ENCODE measurements around the gene TXNDC12. TPM values are rescaled to one million over a fixed set of nuclear protein-coding genes. Genes with fewer than 3 reads are reported as not detected.

The TXNDC12 gene
- total and polyA plus RNA-seq, 9 of the 15 experiments (the other 6 are each of a cell fraction or from before 2014, with no cell fraction given), result 17.0 to 60.8 (median 37.8) TPM

DNA sequence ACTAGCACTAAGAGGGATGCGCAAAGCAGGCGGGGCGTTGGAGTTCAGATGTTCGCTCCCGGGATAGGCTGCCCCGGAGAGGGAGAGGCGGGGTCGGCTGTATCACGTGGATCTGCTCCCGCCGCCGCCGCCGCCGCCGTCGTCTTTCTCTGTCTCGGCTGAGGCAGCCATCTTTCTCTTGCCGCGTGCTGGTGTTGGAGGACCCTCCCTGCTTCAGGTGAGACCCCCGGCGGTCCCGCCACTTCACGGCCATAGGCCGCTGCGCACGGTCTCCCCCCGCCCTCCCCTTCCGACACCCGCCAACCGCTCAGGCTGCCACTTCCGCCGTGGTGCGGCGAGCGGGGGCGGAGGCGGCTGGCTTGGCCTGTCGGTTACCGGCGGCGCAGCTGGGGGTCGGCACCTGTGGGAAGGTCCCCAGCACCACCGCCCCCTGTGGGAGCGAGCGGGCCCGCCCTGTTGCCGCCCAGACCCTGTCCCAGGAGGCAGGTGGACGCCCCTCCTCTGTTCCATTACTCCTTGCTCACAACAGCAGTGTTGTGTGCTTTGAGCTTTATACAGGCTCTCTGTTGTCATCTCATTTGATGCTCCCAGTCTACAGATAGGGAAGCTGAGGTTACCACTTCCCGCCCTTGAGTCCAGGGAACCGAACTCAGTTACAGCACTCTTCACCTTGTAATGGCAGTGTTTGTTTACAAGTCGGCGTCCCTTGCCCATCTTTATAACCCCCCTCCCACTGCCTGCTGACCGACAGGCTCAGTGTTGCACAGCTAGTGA is 1.4 kb upstream of the TXNDC12 start, which contains the start of gene BTF3L4 (continued):
- TF ChIP-seq NCOA6 (IDR thresholded peaks at IDR 0.05) (no peak), E2F4 (CRISPR knock-in tag; IDR thresholded peaks at IDR 0.05; ENCODE audit: low read depth) (0 out of 2 replicates have a peak, but pooled peaks have one; percentile 11), PKNOX1 (IDR thresholded peaks at IDR 0.05) (peak; percentile 45; the same call in 1 of the 2 replicates), BRD9 (IDR thresholded peaks at IDR 0.05; ENCODE audit: low read depth, partially characterized antibody) (no peak), ZBTB43 (CRISPR knock-in tag; IDR thresholded peaks at IDR 0.05) (0 out of 2 replicates have a peak, but pooled peaks have one; percentile 23), MLLT1 (IDR thresholded peaks at IDR 0.05) (peak in 1 of 2 experiments; percentile 54; a peak in 1 of 4 replicates), ATF3 (IDR thresholded peaks at IDR 0.05) (no peak), ATF3 (CRISPR knock-in tag; conservative IDR thresholded peaks at IDR 0.05) (no peak), RBM15 (IDR thresholded peaks at IDR 0.05; ENCODE audit: insufficient read depth, low read length) (0 out of 2 replicates have a peak, but pooled peaks have one; percentile 35), PHB2 (IDR thresholded peaks at IDR 0.05; ENCODE audit: low read depth) (no peak; the same call in 1 of the 2 replicates), RREB1 (CRISPR knock-in tag; IDR thresholded peaks at IDR 0.05) (no peak), RBBP5 (IDR thresholded peaks at IDR 0.05; ENCODE audit: borderline replicate concordance, insufficient read depth, low read length, poor library complexity, severe bottlenecking) (peak; percentile 95), MAFK (IDR thresholded peaks at IDR 0.05; ENCODE audit: low read length) (no peak), EP400 (IDR thresholded peaks at IDR 0.05) (peak; percentile 100), NBN (IDR thresholded peaks at IDR 0.05; ENCODE audit: low read depth) (peak; percentile 58; the same call in 1 of the 2 replicates)
